Naive thymus-derived CD4-positive, alpha-beta T cell (primary cell): ENCODE measurements around the gene WWOX. TPM values are rescaled to one million over a fixed set of nuclear protein-coding genes. Genes with fewer than 3 reads are reported as not detected.

ENCODE experiments used
- ATAC-seq: fragments of 150-1000 bp; cut with Tn5 transposase; 2 replicates; pipeline ENCODE4 v1.10.0; 2021; ENCODE audit warnings: mild to moderate bottlenecking, moderate library complexity
- CTCF ChIA-PET: fragments of 350-600 bp; sonication (Branson Sonifier 250); formaldehyde crosslinking; loops from one replicate; lab custom pipeline; 2021; ENCODE audit warnings: antibody characterized with exemption; lab: Charles Lee
- POLR2A ChIA-PET: fragments of 350-600 bp; sonication (Branson Sonifier 250); formaldehyde crosslinking; loops from one replicate; lab custom pipeline; 2021; ENCODE audit warnings: antibody characterized with exemption, inconsistent platforms; lab: Charles Lee
- DNase-seq, 9 donors: peaks; one replicate each; pipeline versions ENCODE4 v3.0.0 to v3.0.0-alpha.2; 2020 to 2022; ENCODE audit warnings: mixed read lengths in 1 of 9
- H3K27ac ChIP-seq: one replicate; pipeline ENCODE4 v1.7.0; 2013; ENCODE audit warnings: mild to moderate bottlenecking, low read depth, low read length, moderate library complexity
- H3K27me3 ChIP-seq, 2 donors: one replicate each; pipeline ENCODE4 v1.7.0; 2013; ENCODE audit warnings: low read length in 2 of 2, mild to moderate bottlenecking in 2 of 2, moderate library complexity in 2 of 2; ENCODE audit not compliant: control insufficient read depth in 2 of 2, insufficient read depth in 2 of 2
- H3K36me3 ChIP-seq, 3 experiments: 1 replicate in 2 of 3; 2 replicates in 1 of 3; pipeline ENCODE4 v1.7.0; 2013; ENCODE audit warnings: low read length in 3 of 3, mild to moderate bottlenecking in 3 of 3, moderate library complexity in 1 of 3; ENCODE audit not compliant: insufficient read depth in 3 of 3, control insufficient read depth in 2 of 3
- H3K4me1 ChIP-seq, 2 donors: one replicate each; pipeline ENCODE4 v1.7.0; 2013; ENCODE audit warnings: low read length in 2 of 2, mild to moderate bottlenecking in 2 of 2, moderate library complexity in 1 of 2; ENCODE audit not compliant: control insufficient read depth in 2 of 2, insufficient read depth in 2 of 2
- H3K4me3 ChIP-seq: 2 replicates; pipeline ENCODE4 v1.7.0; 2013; ENCODE audit warnings: mild to moderate bottlenecking, low read length
- H3K9me3 ChIP-seq, 3 experiments: 1 replicate in 2 of 3; 2 replicates in 1 of 3; pipeline ENCODE4 v1.7.0; 2013; ENCODE audit warnings: low read length in 3 of 3; ENCODE audit not compliant: control insufficient read depth in 2 of 3
- H3K27ac Mint-ChIP-seq, 9 donors: one replicate each; pipeline ENCODE4 v1.8.0; 2020 to 2022; ENCODE audit warnings: mixed read lengths in 9 of 9, mild to moderate bottlenecking in 8 of 9, moderate library complexity in 5 of 9, inconsistent platforms in 2 of 9
- H3K27me3 Mint-ChIP-seq, 5 donors: one replicate each; pipeline ENCODE4 v1.8.0; 2021 to 2022; ENCODE audit warnings: mixed read lengths in 5 of 5, mild to moderate bottlenecking in 1 of 5
- H3K36me3 Mint-ChIP-seq, 5 donors: one replicate each; pipeline ENCODE4 v1.8.0; 2020 to 2022; ENCODE audit warnings: mixed read lengths in 5 of 5, mild to moderate bottlenecking in 3 of 5, inconsistent platforms in 1 of 5
- H3K4me1 Mint-ChIP-seq, 7 donors: one replicate each; pipeline ENCODE4 v1.8.0; 2020 to 2022; ENCODE audit warnings: mixed read lengths in 7 of 7, mild to moderate bottlenecking in 3 of 7, inconsistent platforms in 1 of 7
- H3K4me3 Mint-ChIP-seq, 10 donors: one replicate each; pipeline ENCODE4 v1.8.0; 2020 to 2022; ENCODE audit warnings: mild to moderate bottlenecking in 10 of 10, mixed read lengths in 10 of 10, moderate library complexity in 6 of 10, inconsistent platforms in 2 of 10
- H3K9me3 Mint-ChIP-seq, 11 donors: one replicate each; pipeline ENCODE4 v1.8.0; 2020 to 2022; ENCODE audit warnings: mixed read lengths in 11 of 11, mild to moderate bottlenecking in 4 of 11, inconsistent platforms in 1 of 11, moderate library complexity in 1 of 11
- intact Hi-C, 2 donors: fragments of 100-400 bp; cut with micrococcal nuclease; formaldehyde crosslinking; loops; one replicate each; pipeline ENCODE4 v1.15.1; 2023
- polyA plus RNA-seq, 2 donors: library from polyadenylated mRNA; unstranded; fragments of 300-500 nt; fragmentation: Illumina TruSeq; gene quantifications; one replicate each; pipeline ENCODE4 v1.2.3, GENCODE V29; 2021
- total RNA-seq, 6 experiments: library from RNA in 5 of 6; stranded (reverse) in 5 of 6; gene quantifications; 1 replicate in 5 of 6; 2 replicates in 1 of 6; pipeline ENCODE4 v1.2.3 and lab custom pipeline; 2021 to 2026

Gene WWOX
- total and polyA plus RNA-seq, 7 experiments from 2014 or later: 13.8 to 31.1 (median 20.8) TPM

DNA sequence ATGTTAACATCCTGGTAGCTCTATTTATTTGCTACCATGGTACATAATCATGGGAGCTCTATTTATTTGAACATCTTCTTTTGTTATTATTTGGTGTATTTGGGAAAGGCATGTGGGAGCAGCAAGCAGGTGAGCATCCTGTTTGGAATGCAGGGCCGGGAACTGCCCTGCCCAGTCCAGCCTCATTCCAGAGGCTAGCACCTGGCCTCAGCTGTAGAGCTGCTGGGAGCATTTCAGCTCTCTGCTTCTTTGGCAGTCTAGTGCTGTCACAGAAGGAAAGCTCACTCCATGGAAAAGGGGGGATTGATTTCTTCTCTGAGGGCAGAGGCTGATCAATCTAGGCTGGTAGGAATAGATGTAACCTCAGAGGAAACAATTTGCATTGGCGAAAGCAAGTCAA is 112.5 kb downstream of the WWOX start:
- Mint-ChIP-seq H3K4me1 (peaks cover 0 to 1% (median 0%) of the 10 kb centered on the region in 7 donors), H3K27me3 (no peaks in the 10 kb centered on the region), H3K9me3 (no peaks in the 10 kb centered on the region), H3K4me3 (no peak overlapping the region), H3K27ac (no peak overlapping the region), H3K36me3 (peaks cover 0 to 28% (median 8%) of the 10 kb centered on the region in 5 donors)
- DNase-seq (no peak), ATAC-seq (no peak)
- H3K9me3 ChIP-seq: no peaks in the 10 kb centered on the region
- H3K4me3 ChIP-seq: no peak overlapping the region
- H3K36me3 ChIP-seq: no peaks in the 10 kb centered on the region
- POLR2A ChIA-PET: no interaction called here
- CTCF ChIA-PET: no interaction called here
- no peak overlapping the region for H3K27ac ChIP-seq
- H3K27me3 ChIP-seq: no peaks in the 10 kb centered on the region
- intact Hi-C loops: no loop called here
- no peaks in the 10 kb centered on the region for H3K4me1 ChIP-seq

DNA sequence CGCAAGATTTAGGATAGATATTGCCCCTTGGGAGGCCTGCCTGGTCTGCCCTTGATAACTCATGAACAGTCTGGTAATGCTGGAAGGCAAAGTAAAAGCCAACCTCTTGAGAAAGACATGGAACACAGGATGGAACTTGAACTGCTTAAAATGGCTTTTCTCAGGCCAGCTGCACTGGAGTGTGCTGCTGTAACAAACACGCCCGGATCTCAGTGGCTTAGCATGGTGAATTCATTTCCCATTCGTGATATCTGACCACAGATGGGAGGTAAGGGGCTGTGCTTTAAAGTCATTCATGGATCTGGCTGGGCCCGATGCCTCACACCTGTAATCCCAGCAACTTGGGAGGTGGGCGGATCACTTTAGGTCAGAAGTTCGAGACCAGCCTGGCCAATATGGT is 113.2 kb downstream of the WWOX start:
- Histone ChIP-seq H3K4me1 (no peaks in the 10 kb centered on the region), H3K27me3 (no peaks in the 10 kb centered on the region), H3K9me3 (no peaks in the 10 kb centered on the region), H3K4me3 (no peak overlapping the region), H3K27ac (no peak overlapping the region), H3K36me3 (no peaks in the 10 kb centered on the region)
- Mint-ChIP-seq H3K27ac (no peak overlapping the region), H3K36me3 (peaks cover 0 to 31% (median 8%) of the 10 kb centered on the region in 5 donors), H3K27me3 (no peaks in the 10 kb centered on the region), H3K4me3 (no peak overlapping the region), H3K9me3 (no peaks in the 10 kb centered on the region), H3K4me1 (peaks cover 0 to 5% (median 0%) of the 10 kb centered on the region in 7 donors)
- ATAC-seq (no peak), DNase-seq (no peak)
- ChIA-PET POLR2A (no interaction called here), CTCF (no interaction called here)
- intact Hi-C loops: no loop called here

DNA sequence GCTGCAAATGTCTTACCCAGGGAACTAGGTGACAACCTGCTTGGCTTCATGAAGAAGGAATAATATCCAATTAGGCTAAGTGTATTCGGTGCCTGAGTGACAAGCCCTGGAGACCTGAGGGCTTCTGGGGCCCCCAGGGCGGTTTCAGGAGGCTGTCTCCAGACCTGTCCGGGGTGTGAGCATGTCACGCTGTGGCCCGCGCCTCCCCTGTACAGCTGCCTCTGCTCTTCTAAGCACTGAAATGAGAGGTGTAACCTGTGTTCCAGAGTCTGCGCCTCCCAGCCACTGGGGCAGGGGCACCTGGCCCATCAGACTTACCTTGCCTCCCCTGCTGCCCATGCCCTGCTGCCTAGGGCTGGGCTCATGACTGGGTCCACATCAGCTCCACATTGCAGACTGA is 114.3 kb downstream of the WWOX start:
- Histone ChIP-seq H3K36me3 (no peaks in the 10 kb centered on the region), H3K4me1 (no peaks in the 10 kb centered on the region), H3K27me3 (no peaks in the 10 kb centered on the region), H3K27ac (no peak overlapping the region), H3K9me3 (no peaks in the 10 kb centered on the region), H3K4me3 (no peak overlapping the region)
- Mint-ChIP-seq H3K9me3 (no peaks in the 10 kb centered on the region), H3K4me3 (no peak overlapping the region), H3K27me3 (no peaks in the 10 kb centered on the region), H3K36me3 (peaks cover 0 to 31% (median 8%) of the 10 kb centered on the region in 5 donors), H3K27ac (no peak overlapping the region), H3K4me1 (peaks cover 0 to 5% (median 0%) of the 10 kb centered on the region in 7 donors)
- intact Hi-C loops: no loop called here
- POLR2A ChIA-PET: no interaction called here
- ATAC-seq (no peak), DNase-seq (no peak)
- CTCF ChIA-PET: no interaction called here

DNA sequence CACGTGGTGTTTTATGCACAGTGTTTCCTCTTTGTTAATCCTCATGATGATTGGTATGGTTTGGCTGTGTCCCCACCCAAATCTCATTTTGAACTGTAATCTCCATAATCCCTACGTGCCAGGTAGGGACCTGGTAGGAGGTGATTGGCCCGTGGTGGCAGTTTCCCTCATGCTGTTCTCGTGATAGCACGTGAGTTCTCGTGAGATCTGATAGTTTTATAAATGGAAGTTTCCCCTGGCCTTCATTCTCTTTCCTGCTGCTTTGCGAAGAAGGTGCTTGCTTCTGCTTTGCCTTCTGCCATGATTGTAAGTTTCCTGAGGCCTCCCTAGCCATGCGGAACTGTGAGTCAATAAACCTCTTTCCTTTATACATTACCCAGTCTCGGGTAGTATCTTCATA is 115.8 kb downstream of the WWOX start:
- DNase-seq (no peak), ATAC-seq (no peak)
- intact Hi-C loops: no loop called here
- no peaks in the 10 kb centered on the region for H3K27me3 Mint-ChIP-seq
- no peaks in the 10 kb centered on the region for H3K4me1 ChIP-seq
- no peaks in the 10 kb centered on the region for H3K27me3 ChIP-seq
- no peaks in the 10 kb centered on the region for H3K9me3 ChIP-seq
- peaks cover 0 to 5% (median 0%) of the 10 kb centered on the region in 7 donors for H3K4me1 Mint-ChIP-seq
- H3K36me3 ChIP-seq: no peaks in the 10 kb centered on the region
- POLR2A ChIA-PET: no interaction called here
- H3K4me3 Mint-ChIP-seq: no peak overlapping the region
- no peaks in the 10 kb centered on the region for H3K9me3 Mint-ChIP-seq
- no peak overlapping the region for H3K27ac Mint-ChIP-seq
- no peak overlapping the region for H3K27ac ChIP-seq
- peaks cover 0 to 33% (median 8%) of the 10 kb centered on the region in 5 donors for H3K36me3 Mint-ChIP-seq
- H3K4me3 ChIP-seq: no peak overlapping the region
- CTCF ChIA-PET: no interaction called here

DNA sequence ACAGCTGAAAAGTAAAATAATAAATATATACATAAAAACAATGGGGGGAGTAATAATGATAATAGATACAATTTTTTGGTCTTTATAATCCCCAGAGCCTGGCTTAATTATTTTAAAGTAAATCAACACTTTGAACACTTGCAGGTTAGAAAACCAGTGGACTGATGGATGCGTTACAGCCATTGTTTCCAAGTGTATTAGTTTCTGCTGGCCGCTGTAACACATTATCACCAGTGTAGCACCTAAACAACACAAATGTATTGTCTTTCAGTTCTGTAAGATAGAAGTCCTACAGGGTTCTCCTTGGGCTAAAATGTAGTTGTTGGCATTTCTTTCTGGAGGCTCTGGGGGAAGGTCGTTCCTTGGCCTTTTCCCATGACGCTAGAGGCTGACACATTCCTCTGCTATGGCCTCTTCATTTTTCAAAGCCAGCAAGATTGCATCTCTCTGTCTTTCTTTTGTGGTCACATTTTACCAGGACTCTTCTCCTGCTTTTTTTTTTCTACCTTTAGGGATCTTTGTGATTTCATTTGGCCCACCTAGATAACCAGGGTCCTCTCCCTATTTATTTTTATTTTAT is 116.8 kb downstream of the WWOX start:
- no peaks in the 10 kb centered on the region for H3K9me3 ChIP-seq
- H3K4me3 ChIP-seq: no peak overlapping the region
- Mint-ChIP-seq H3K27me3 (no peaks in the 10 kb centered on the region), H3K36me3 (peaks cover 0 to 31% (median 8%) of the 10 kb centered on the region in 5 donors), H3K9me3 (no peaks in the 10 kb centered on the region), H3K27ac (no peak overlapping the region), H3K4me1 (peaks cover 0 to 5% (median 0%) of the 10 kb centered on the region in 7 donors), H3K4me3 (no peak overlapping the region)
- no peak for DNase-seq
- POLR2A ChIA-PET: no interaction called here
- intact Hi-C loops: no loop called here
- no peak for ATAC-seq
- H3K27me3 ChIP-seq: no peaks in the 10 kb centered on the region
- no peaks in the 10 kb centered on the region for H3K4me1 ChIP-seq
- H3K36me3 ChIP-seq: no peaks in the 10 kb centered on the region
- CTCF ChIA-PET: no interaction called here
- no peak overlapping the region for H3K27ac ChIP-seq

DNA sequence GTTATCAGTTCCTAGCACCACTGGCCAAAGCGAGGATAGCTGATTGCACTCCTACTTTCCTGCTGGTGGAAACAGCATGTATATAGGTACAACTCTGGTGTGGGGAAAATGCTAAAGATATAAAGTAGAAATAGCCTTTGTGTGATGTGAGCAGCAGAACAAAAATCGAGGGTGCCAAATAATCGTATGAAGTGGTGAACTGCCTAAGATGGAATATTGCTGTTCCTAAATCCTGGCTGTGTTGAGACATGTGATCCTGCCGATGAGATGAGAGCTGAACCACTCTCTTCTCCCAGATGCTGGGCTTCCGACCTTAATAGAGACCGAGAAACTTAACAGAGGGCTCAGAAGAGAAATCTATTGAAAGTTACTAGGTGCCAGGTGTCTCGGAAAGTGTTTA is 117.8 kb downstream of the WWOX start:
- ChIA-PET CTCF (no interaction called here), POLR2A (no interaction called here)
- Mint-ChIP-seq H3K27me3 (no peaks in the 10 kb centered on the region), H3K9me3 (no peaks in the 10 kb centered on the region), H3K4me1 (peaks cover 0 to 5% (median 0%) of the 10 kb centered on the region in 7 donors), H3K36me3 (peaks cover 0 to 29% (median 0%) of the 10 kb centered on the region in 5 donors), H3K27ac (no peak overlapping the region), H3K4me3 (no peak overlapping the region)
- H3K4me1 ChIP-seq: no peaks in the 10 kb centered on the region
- H3K27me3 ChIP-seq: no peaks in the 10 kb centered on the region
- H3K36me3 ChIP-seq: no peaks in the 10 kb centered on the region
- no peak for DNase-seq
- ATAC-seq: no peak
- H3K27ac ChIP-seq: no peak overlapping the region
- intact Hi-C loops: no loop called here
- no peaks in the 10 kb centered on the region for H3K9me3 ChIP-seq
- no peak overlapping the region for H3K4me3 ChIP-seq

DNA sequence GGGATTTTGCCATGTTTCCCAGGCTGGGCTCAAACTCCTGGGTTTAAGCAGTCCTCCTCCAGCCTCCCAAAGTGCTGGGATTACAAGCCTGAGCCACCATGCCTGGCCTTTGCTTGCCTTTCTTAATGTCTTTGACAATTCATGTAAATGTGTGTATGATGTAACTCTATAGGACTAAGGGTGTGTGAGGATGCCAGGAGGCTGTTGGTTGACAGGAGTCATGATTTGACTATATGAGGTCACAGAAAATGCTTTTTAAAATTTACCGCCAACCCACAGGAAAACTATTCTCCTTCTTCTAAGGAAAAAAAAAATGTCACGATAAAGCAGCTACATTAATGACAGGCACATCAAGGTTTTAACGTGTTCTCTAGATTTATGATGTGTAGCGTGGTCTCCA is 118.8 kb downstream of the WWOX start:
- Histone ChIP-seq H3K4me3 (no peak overlapping the region), H3K36me3 (no peaks in the 10 kb centered on the region), H3K27ac (no peak overlapping the region), H3K4me1 (no peaks in the 10 kb centered on the region), H3K27me3 (no peaks in the 10 kb centered on the region), H3K9me3 (no peaks in the 10 kb centered on the region)
- H3K27me3 Mint-ChIP-seq: no peaks in the 10 kb centered on the region
- ChIA-PET CTCF (no interaction called here), POLR2A (no interaction called here)
- H3K4me3 Mint-ChIP-seq: no peak overlapping the region
- intact Hi-C loops: no loop called here
- peaks cover 0 to 5% (median 0%) of the 10 kb centered on the region in 7 donors for H3K4me1 Mint-ChIP-seq
- DNase-seq (no peak), ATAC-seq (no peak)
- H3K36me3 Mint-ChIP-seq: peaks cover 0 to 27% (median 0%) of the 10 kb centered on the region in 5 donors
- peaks cover 0 to 2% (median 0%) of the 10 kb centered on the region in 11 donors for H3K9me3 Mint-ChIP-seq
- H3K27ac Mint-ChIP-seq: no peak overlapping the region
